CD14-positive monocyte (primary cell): ENCODE data around the gene TUBB4A. TPM values are rescaled to one million over a fixed set of nuclear protein-coding genes. Genes with fewer than 3 reads are reported as not detected.

Experiments
- DNase-seq, 3 donors: peaks; one replicate each; pipeline ENCODE4 v3.0.0-alpha.2; 2011 to 2022
- H2AFZ ChIP-seq: 2 replicates; pipeline ENCODE4 v1.6.0; 2012; ENCODE audit warnings: mild to moderate bottlenecking, low read depth, low read length, inconsistent platforms; ENCODE audit not compliant: insufficient read depth, poor library complexity, severe bottlenecking
- H3K27ac ChIP-seq, 2 donors: 1 replicate in 1 of 2; 2 replicates in 1 of 2; pipeline ENCODE4 v1.5.1; 2012 to 2013; ENCODE audit warnings: low read length in 2 of 2, control low read depth in 1 of 2, inconsistent platforms in 1 of 2, low read depth in 1 of 2, mild to moderate bottlenecking in 1 of 2
- H3K27me3 ChIP-seq, 2 donors: one replicate each; pipeline versions ENCODE4 v1.6.0 to v1.6.1; 2011 to 2013; ENCODE audit warnings: low read length in 2 of 2; ENCODE audit not compliant: control insufficient read depth in 2 of 2, insufficient read depth in 2 of 2
- H3K36me3 ChIP-seq, 2 donors: replicated peaks in 1 of 2; 1 replicate in 1 of 2; 2 replicates in 1 of 2; pipeline versions ENCODE4 v1.5.1 to v1.6.1; 2012 to 2013; ENCODE audit warnings: low read length in 2 of 2, control low read depth in 1 of 2, inconsistent platforms in 1 of 2, mild to moderate bottlenecking in 1 of 2; ENCODE audit not compliant: insufficient read depth in 2 of 2, control insufficient read depth in 1 of 2
- H3K4me1 ChIP-seq, 2 donors: 1 replicate in 1 of 2; 2 replicates in 1 of 2; pipeline versions ENCODE4 v1.5.1 to v1.6.1; 2012 to 2013; ENCODE audit warnings: low read length in 2 of 2, control low read depth in 1 of 2, inconsistent platforms in 1 of 2, mild to moderate bottlenecking in 1 of 2, moderate library complexity in 1 of 2; ENCODE audit not compliant: insufficient read depth in 2 of 2, control insufficient read depth in 1 of 2
- H3K4me2 ChIP-seq: replicated peaks from 2 replicates; pipeline ENCODE3; 2012; ENCODE audit warnings: low read length, moderate library complexity, mild to moderate bottlenecking; ENCODE audit not compliant: poor library complexity, severe bottlenecking; ENCODE audit errors: extremely low read depth
- H3K4me3 ChIP-seq, 3 experiments: fragments of 200-600 bp in 1 of 3; sonication (generic) in 1 of 3; replicated peaks in 1 of 3; 1 replicate in 2 of 3; 2 replicates in 1 of 3; pipeline ENCODE4 v1.5.1; 2011 to 2013; ENCODE audit warnings: low read length in 3 of 3, mild to moderate bottlenecking in 3 of 3, control low read depth in 2 of 3, low read depth in 2 of 3, inconsistent platforms in 1 of 3, moderate library complexity in 1 of 3
- H3K79me2 ChIP-seq: 2 replicates; pipeline ENCODE4 v1.6.0; 2012; ENCODE audit warnings: mild to moderate bottlenecking, control low read depth, inconsistent platforms, low read length, moderate library complexity; ENCODE audit not compliant: insufficient read depth
- H3K9ac ChIP-seq: 2 replicates; pipeline ENCODE4 v1.6.0; 2017; ENCODE audit warnings: low read length, mild to moderate bottlenecking; ENCODE audit not compliant: insufficient read depth, poor library complexity, severe bottlenecking
- H3K9me3 ChIP-seq, 2 donors: replicated peaks in 1 of 2; 1 replicate in 1 of 2; 2 replicates in 1 of 2; pipeline versions ENCODE4 v1.5.1 to v1.6.1; 2012 to 2013; ENCODE audit warnings: low read length in 2 of 2, control low read depth in 1 of 2; ENCODE audit not compliant: control insufficient read depth in 1 of 2, insufficient read depth in 1 of 2
- H4K20me1 ChIP-seq: 2 replicates; pipeline ENCODE4 v1.6.0; 2012; ENCODE audit warnings: mild to moderate bottlenecking, low read length, control low read depth, moderate library complexity; ENCODE audit not compliant: insufficient read depth
- H3K27ac Mint-ChIP-seq, 7 donors: one replicate each; pipeline ENCODE4 v1.8.0; 2020; ENCODE audit warnings: mild to moderate bottlenecking in 7 of 7, mixed read lengths in 7 of 7, moderate library complexity in 6 of 7, inconsistent platforms in 2 of 7
- H3K27me3 Mint-ChIP-seq, 3 donors: one replicate each; pipeline ENCODE4 v1.8.0; 2021 to 2022; ENCODE audit warnings: low read depth in 3 of 3, mild to moderate bottlenecking in 3 of 3, mixed read lengths in 3 of 3, moderate library complexity in 3 of 3, inconsistent platforms in 1 of 3
- H3K36me3 Mint-ChIP-seq, 2 donors: one replicate each; pipeline ENCODE4 v1.8.0; 2020; ENCODE audit warnings: mixed read lengths in 2 of 2, inconsistent platforms in 1 of 2, mild to moderate bottlenecking in 1 of 2
- H3K4me1 Mint-ChIP-seq: one replicate; pipeline ENCODE4 v1.8.0; 2020; ENCODE audit warnings: mild to moderate bottlenecking, mixed read lengths
- H3K4me3 Mint-ChIP-seq, 2 donors: one replicate each; pipeline ENCODE4 v1.8.0; 2020; ENCODE audit warnings: mild to moderate bottlenecking in 2 of 2, mixed read lengths in 2 of 2, moderate library complexity in 1 of 2
- H3K9me3 Mint-ChIP-seq, 7 donors: one replicate each; pipeline ENCODE4 v1.8.0; 2020 to 2022; ENCODE audit warnings: mixed read lengths in 7 of 7, mild to moderate bottlenecking in 6 of 7, moderate library complexity in 6 of 7, inconsistent platforms in 2 of 7
- WGBS: methylation state at CpG from one replicate; pipeline ENCODE4 v1.1.5; 2013; ENCODE audit warnings: missing lambda C conversion rate; ENCODE audit not compliant: insufficient coverage; 5-methylcytosine and 5-hydroxymethylcytosine counted together
- intact Hi-C, 2 donors: fragments of 100-400 bp; cut with micrococcal nuclease; formaldehyde crosslinking; loops; one replicate each; pipeline versions ENCODE4 v1.15.0 to v1.15.1; 2023
- polyA plus RNA-seq, 3 donors: library from polyadenylated mRNA; depleted of rRNA in 1 of 3; unstranded in 2 of 3; stranded (reverse) in 1 of 3; fragments of 300-500 nt in 2 of 3; fragments of >200 nt in 1 of 3; fragmentation: Illumina TruSeq in 2 of 3; gene quantifications; 1 replicate in 2 of 3; 2 replicates in 1 of 3; pipeline ENCODE4 v1.2.3, GENCODE V29; 2012 to 2021
- TF ChIP-seq, protein P1 (sequence below): fragments of 200-600 bp; IDR thresholded peaks from one replicate; pipeline ENCODE4 v1.8.0; 2022; ENCODE audit warnings: antibody characterized with exemption, mild to moderate bottlenecking

TUBB4A gene
- polyA plus RNA-seq, 3 donors: 0.16 TPM; not detected in 2

DNA sequence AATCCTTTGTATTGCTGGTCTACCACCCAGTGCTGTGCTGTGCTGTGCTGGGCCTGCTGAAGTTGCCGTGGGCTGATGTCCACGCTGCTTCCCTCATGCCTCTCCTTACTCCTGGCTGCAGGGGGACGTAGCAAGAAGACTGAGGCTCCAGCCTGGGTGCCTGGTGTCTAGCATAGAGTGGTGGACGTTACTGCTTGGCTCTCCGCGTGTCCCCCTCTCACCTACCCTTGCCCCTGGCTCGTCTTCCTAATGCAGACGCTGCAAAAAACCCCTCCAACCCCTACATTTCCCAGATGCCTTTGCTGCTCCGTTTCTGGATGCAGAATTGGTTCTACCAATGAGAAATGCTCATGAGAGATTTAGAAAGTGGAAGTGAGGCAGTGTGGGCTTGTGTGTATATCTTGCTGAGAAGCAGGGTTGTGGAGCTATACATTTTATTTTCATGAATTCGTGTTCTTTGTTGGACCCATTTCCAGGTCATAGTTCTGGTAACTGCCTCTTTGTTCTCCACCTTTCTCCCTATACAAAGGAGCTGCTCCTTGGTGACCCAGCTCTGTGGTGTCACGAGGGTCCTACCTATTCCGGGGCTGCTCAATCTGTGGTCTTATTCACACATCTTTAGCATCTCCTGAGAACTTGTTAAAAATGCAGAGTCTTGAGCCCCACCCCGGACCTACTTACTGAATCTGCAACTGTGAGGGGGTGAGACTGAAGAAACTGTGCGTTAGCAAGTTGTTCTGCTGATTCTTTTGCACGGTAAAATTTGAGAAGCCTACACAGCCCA, 12.6 kb downstream of the TUBB4A start:
- Histone ChIP-seq H3K4me2 (no peak overlapping the region), H4K20me1 (no peaks in the 10 kb centered on the region), H3K9ac (no peak overlapping the region), H3K79me2 (no peaks in the 10 kb centered on the region), H3K4me1 (no peaks in the 10 kb centered on the region), H3K27ac (no peak overlapping the region), H3K36me3 (no peaks in the 10 kb centered on the region), H3K9me3 (peaks cover 10 to 11% of the 10 kb centered on the region in 2 donors), H3K4me3 (no peak overlapping the region), H2AFZ (peak overlapping the region; percentile 2), H3K27me3 (no peaks in the 10 kb centered on the region)
- WGBS: 47% methylated on average over 3 of the region's 15 CpGs
- H3K9me3 Mint-ChIP-seq: peaks cover 9 to 17% (median 10%) of the 10 kb centered on the region in 7 donors
- TF ChIP-seq, protein P1, sequence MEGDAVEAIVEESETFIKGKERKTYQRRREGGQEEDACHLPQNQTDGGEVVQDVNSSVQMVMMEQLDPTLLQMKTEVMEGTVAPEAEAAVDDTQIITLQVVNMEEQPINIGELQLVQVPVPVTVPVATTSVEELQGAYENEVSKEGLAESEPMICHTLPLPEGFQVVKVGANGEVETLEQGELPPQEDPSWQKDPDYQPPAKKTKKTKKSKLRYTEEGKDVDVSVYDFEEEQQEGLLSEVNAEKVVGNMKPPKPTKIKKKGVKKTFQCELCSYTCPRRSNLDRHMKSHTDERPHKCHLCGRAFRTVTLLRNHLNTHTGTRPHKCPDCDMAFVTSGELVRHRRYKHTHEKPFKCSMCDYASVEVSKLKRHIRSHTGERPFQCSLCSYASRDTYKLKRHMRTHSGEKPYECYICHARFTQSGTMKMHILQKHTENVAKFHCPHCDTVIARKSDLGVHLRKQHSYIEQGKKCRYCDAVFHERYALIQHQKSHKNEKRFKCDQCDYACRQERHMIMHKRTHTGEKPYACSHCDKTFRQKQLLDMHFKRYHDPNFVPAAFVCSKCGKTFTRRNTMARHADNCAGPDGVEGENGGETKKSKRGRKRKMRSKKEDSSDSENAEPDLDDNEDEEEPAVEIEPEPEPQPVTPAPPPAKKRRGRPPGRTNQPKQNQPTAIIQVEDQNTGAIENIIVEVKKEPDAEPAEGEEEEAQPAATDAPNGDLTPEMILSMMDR: no peak
- intact Hi-C loops: no loop called here
- DNase-seq: no peak
- peak overlapping the region in 1 of 2 donors; percentile 39 for H3K4me3 Mint-ChIP-seq
- peaks cover 8% of the 10 kb centered on the region for H3K4me1 Mint-ChIP-seq
- H3K27ac Mint-ChIP-seq: peak overlapping the region in 2 of 7 donors; percentile 21 to 23
- peaks cover 4 to 9% (median 7%) of the 10 kb centered on the region in 3 donors for H3K27me3 Mint-ChIP-seq
- H3K36me3 Mint-ChIP-seq: peaks cover 0 to 3% of the 10 kb centered on the region in 2 donors

DNA sequence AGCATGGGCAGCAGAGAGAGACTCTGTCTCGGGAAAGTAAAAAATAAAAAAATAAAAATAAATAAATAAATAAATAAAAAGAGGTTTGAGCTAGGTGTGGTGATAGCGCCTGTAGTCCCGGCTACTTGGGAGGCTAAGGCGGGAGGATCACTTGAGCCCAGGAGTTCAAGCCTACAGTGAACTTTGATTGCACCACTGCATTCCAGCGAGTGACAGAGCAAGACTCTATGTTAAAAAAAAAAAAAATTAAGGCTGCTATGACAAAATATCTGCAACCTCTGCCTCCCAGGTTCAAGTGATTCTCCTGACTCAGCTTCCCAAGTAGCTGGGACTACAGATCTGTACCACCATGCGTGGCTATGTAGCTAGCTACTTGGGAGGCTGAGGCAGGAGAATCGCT, 17.3 kb downstream of the TUBB4A start:
- no peaks in the 10 kb centered on the region for H3K36me3 ChIP-seq
- H3K27me3 Mint-ChIP-seq: peaks cover 3 to 8% (median 3%) of the 10 kb centered on the region in 3 donors
- no peak overlapping the region for H3K9ac ChIP-seq
- H3K27ac Mint-ChIP-seq: no peak overlapping the region
- no CpG with 5 or more reads among the region's 7 CpGs for WGBS
- H3K4me2 ChIP-seq: no peak overlapping the region
- intact Hi-C loops: no loop called here
- no peak overlapping the region for H3K27ac ChIP-seq
- H2AFZ ChIP-seq: no peak overlapping the region
- H3K9me3 ChIP-seq: no peaks in the 10 kb centered on the region
- H3K27me3 ChIP-seq: no peaks in the 10 kb centered on the region
- H3K4me3 Mint-ChIP-seq: no peak overlapping the region
- peaks cover 30% of the 10 kb centered on the region for H3K4me1 Mint-ChIP-seq
- no peak overlapping the region for H3K4me3 ChIP-seq
- no peak for DNase-seq
- no peaks in the 10 kb centered on the region for H4K20me1 ChIP-seq
- TF ChIP-seq, protein P1: no peak
- H3K9me3 Mint-ChIP-seq: peaks cover 0 to 5% (median 0%) of the 10 kb centered on the region in 7 donors
- peaks cover 15 to 21% of the 10 kb centered on the region in 2 donors for H3K4me1 ChIP-seq
- peaks cover 13% of the 10 kb centered on the region for H3K79me2 ChIP-seq
- peaks cover 4% of the 10 kb centered on the region in 2 donors for H3K36me3 Mint-ChIP-seq
